Kidney epithelial cell (primary cell): ENCODE data around the gene SAFB2. TPM values are rescaled to one million over a fixed set of nuclear protein-coding genes. Genes with fewer than 3 reads are reported as not detected.

Source experiments
- DNase-seq: peaks from one replicate; pipeline ENCODE4 v3.0.0-alpha.2; 2010; ENCODE audit warnings: low read depth
- H3K27me3 ChIP-seq: 2 replicates; pipeline ENCODE4 v1.6.0; 2011; ENCODE audit warnings: low read length; ENCODE audit not compliant: control insufficient read depth, insufficient read depth
- H3K36me3 ChIP-seq: 2 replicates; pipeline ENCODE4 v1.5.1; 2011; ENCODE audit warnings: low read length; ENCODE audit not compliant: control insufficient read depth, insufficient read depth
- H3K4me3 ChIP-seq: 2 replicates; pipeline ENCODE4 v1.5.1; 2011; ENCODE audit warnings: low read depth, mild to moderate bottlenecking, control low read depth, low read length
- CTCF ChIP-seq: IDR thresholded peaks from 2 replicates; pipeline ENCODE4 v1.5.1; 2011; ENCODE audit warnings: mild to moderate bottlenecking, moderate library complexity, low read length, control low read depth, inconsistent platforms; ENCODE audit not compliant: insufficient read depth, poor library complexity, severe bottlenecking
- total RNA-seq: library from RNA; depleted of rRNA; stranded (reverse); fragments of >200 nt; gene quantifications from 2 replicates; pipeline ENCODE4 v1.2.3, GENCODE V29; 2015

Gene SAFB2
- total RNA-seq, 1 donor from 2014 or later: 23.8 TPM

- TF ChIP-seq CTCF: no peak
- no peaks in the 10 kb centered on the region for H3K27me3 ChIP-seq
- H3K4me3 ChIP-seq: no peak overlapping the region
- DNase-seq: no peak
- peaks cover 4% of the 10 kb centered on the region for H3K36me3 ChIP-seq
These were observed 29.0 kb downstream of the SAFB2 start for GRCh38 chr19:5593343-5594255.

GRCh38 chr19:5592531-5593342 is 29.8 kb downstream of the SAFB2 start:
- TF ChIP-seq CTCF: no peak
- DNase-seq: no peak
- Histone ChIP-seq H3K4me3 (no peak overlapping the region), H3K36me3 (peaks cover 3% of the 10 kb centered on the region), H3K27me3 (no peaks in the 10 kb centered on the region)

GRCh38 chr19:5591476-5591875 is 31.1 kb downstream of the SAFB2 start:
- Histone ChIP-seq H3K4me3 (no peak overlapping the region), H3K27me3 (no peaks in the 10 kb centered on the region), H3K36me3 (peaks cover 2% of the 10 kb centered on the region)
- no peak for DNase-seq
- TF ChIP-seq CTCF: no peak

GRCh38 chr19:5590865-5591154 is 31.8 kb downstream of the SAFB2 start:
- no peak for DNase-seq
- peaks cover 2% of the 10 kb centered on the region for H3K36me3 ChIP-seq
- no peaks in the 10 kb centered on the region for H3K27me3 ChIP-seq

GRCh38 chr19:5590151-5590864 is 32.3 kb downstream of the SAFB2 start:
- H3K36me3 ChIP-seq: peaks cover 2% of the 10 kb centered on the region
- DNase-seq: no peak
- no peak for TF ChIP-seq CTCF

More at GRCh38 chr19:5590865-5591154, 31.8 kb downstream of the SAFB2 start:
- H3K4me3 ChIP-seq: no peak overlapping the region
- no peak for TF ChIP-seq CTCF

More at GRCh38 chr19:5590151-5590864, 32.3 kb downstream of the SAFB2 start:
- Histone ChIP-seq H3K4me3 (no peak overlapping the region), H3K27me3 (no peaks in the 10 kb centered on the region)
